ENCODE results near the gene SOS1.

Gene SOS1

GRCh38 chr2:39124000-39124745, 3.3 kb upstream of the SOS1 start:
- peak in 1 of 2 experiments; percentile 22; a peak in 1 of 4 replicates for TF ChIP-seq REST (IDR thresholded peaks at IDR 0.05; ENCODE audit: insufficient read depth in 1 of 2, low read depth in 2 of 2, low read length in 2 of 2)
- no peak; the same call in 1 of the 2 replicates for TF ChIP-seq TAF1 (IDR thresholded peaks at IDR 0.05; ENCODE audit: borderline replicate concordance, insufficient read depth, low read length)
- no peak for TF ChIP-seq SIN3A (IDR thresholded peaks at IDR 0.05; ENCODE audit: borderline replicate concordance, insufficient read depth, low read length)
- peak; percentile 99 for TF ChIP-seq FOXP2 (optimal IDR thresholded peaks at IDR 0.05; ENCODE audit: borderline replicate concordance, extremely low read depth, extremely low read length, insufficient read depth)
- peak; percentile 90 for TF ChIP-seq POLR2AphosphoS5 (IDR thresholded peaks at IDR 0.05; ENCODE audit: low read depth, low read length)

GRCh38 chr2:39123436-39123999, 2.7 kb upstream of the SOS1 start:
- no peak for TF ChIP-seq TAF1 (IDR thresholded peaks at IDR 0.05; ENCODE audit: borderline replicate concordance, insufficient read depth, low read length)
- no peak for TF ChIP-seq REST (IDR thresholded peaks at IDR 0.05; ENCODE audit: insufficient read depth in 1 of 2, low read depth in 2 of 2, low read length in 2 of 2)
- no peak for TF ChIP-seq FOXP2 (optimal IDR thresholded peaks at IDR 0.05; ENCODE audit: borderline replicate concordance, extremely low read depth, extremely low read length, insufficient read depth)
- no peak for TF ChIP-seq SIN3A (IDR thresholded peaks at IDR 0.05; ENCODE audit: borderline replicate concordance, insufficient read depth, low read length)
- TF ChIP-seq POLR2AphosphoS5 (IDR thresholded peaks at IDR 0.05; ENCODE audit: low read depth, low read length): no peak

- TF ChIP-seq FOXP2 (optimal IDR thresholded peaks at IDR 0.05; ENCODE audit: borderline replicate concordance, extremely low read depth, extremely low read length, insufficient read depth): no peak
- TF ChIP-seq SIN3A (IDR thresholded peaks at IDR 0.05; ENCODE audit: borderline replicate concordance, insufficient read depth, low read length): no peak
- no peak for TF ChIP-seq POLR2AphosphoS5 (IDR thresholded peaks at IDR 0.05; ENCODE audit: low read depth, low read length)
- TF ChIP-seq REST (IDR thresholded peaks at IDR 0.05; ENCODE audit: insufficient read depth in 1 of 2, low read depth in 2 of 2, low read length in 2 of 2): no peak
- no peak for TF ChIP-seq TAF1 (IDR thresholded peaks at IDR 0.05; ENCODE audit: borderline replicate concordance, insufficient read depth, low read length)
Observed at GRCh38 chr2:39121523-39122063, 742 bp upstream of the SOS1 start.

GRCh38 chr2:39120521-39120770, 405 bp downstream of the SOS1 start:
- no peak for TF ChIP-seq TAF1 (IDR thresholded peaks at IDR 0.05; ENCODE audit: borderline replicate concordance, insufficient read depth, low read length)
- TF ChIP-seq FOXP2 (optimal IDR thresholded peaks at IDR 0.05; ENCODE audit: borderline replicate concordance, extremely low read depth, extremely low read length, insufficient read depth): no peak
- TF ChIP-seq SIN3A (IDR thresholded peaks at IDR 0.05; ENCODE audit: borderline replicate concordance, insufficient read depth, low read length): no peak
- no peak for TF ChIP-seq POLR2AphosphoS5 (IDR thresholded peaks at IDR 0.05; ENCODE audit: low read depth, low read length)
- no peak for TF ChIP-seq REST (IDR thresholded peaks at IDR 0.05; ENCODE audit: insufficient read depth in 1 of 2, low read depth in 2 of 2, low read length in 2 of 2)
